ENCODE results near the gene STARD3NL. TPM values are rescaled to one million over a fixed set of nuclear protein-coding genes. Genes with fewer than 3 reads are reported as not detected.

Gene STARD3NL
- total RNA-seq, 2 experiments from 2014 or later, result 16.3 to 21.7 TPM

DNA sequence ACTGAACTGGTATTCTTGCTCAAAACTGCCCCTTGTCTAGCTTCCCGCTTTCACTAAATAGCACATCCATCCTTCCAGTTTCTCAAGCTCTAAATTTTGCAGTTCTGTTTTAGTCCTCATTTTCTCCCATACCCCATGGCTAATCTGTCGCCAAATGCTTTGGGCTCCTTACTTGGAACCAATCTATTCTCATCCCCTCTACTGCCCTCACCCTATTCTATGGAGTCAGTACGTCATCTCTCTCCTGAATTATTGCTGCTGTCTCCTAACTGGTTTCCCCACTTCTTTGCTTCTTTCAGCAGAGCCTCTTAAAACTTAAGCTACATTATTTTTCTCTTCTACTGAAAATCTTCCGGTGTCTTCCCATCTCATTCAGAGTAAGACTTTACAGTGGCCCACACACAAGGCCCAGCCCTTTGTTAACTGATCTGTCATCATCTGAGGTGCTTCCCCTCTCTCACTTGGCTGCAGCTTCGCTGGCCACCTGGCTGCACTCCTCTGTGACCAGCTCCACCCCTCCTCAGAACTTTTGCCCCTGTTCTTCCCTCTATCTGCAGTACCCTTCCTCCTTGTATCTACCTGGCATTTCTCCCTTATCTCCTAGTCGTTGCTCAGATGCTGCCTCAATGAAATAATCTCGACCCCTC, 9.9 kb downstream of the STARD3NL start:
- H3K9me2 ChIP-seq (ENCODE audit: insufficient read depth, low read length), result no peaks in the 10 kb centered on the region
- no peak overlapping the region for H3K4me3 ChIP-seq (ENCODE audit: low read depth, low read length, poor library complexity, severe bottlenecking)
- DNase-seq (ENCODE audit: low spot score), result peak; percentile 5
- CTCF ChIA-PET (ENCODE audit: unreplicated experiment), result no interaction called here
- H4K20me1 ChIP-seq (ENCODE audit: insufficient read depth, low read length), result no peaks in the 10 kb centered on the region
- H3K4me2 ChIP-seq (ENCODE audit: low read length), result no peak overlapping the region
- POLR2A ChIA-PET, result no interaction called here
- H3K9me3 ChIP-seq (ENCODE audit: low read length), result peaks cover 11% of the 10 kb centered on the region; the same call in 1 of the 2 replicates
- no peak overlapping the region for H3K27ac ChIP-seq (ENCODE audit: low read depth, low read length, poor library complexity, severe bottlenecking)
- BruUV-seq (replicated peaks), result no TSS peak
- intact Hi-C loops (cut with micrococcal nuclease; ENCODE audit: unreplicated experiment), result no loop called here
- H3K4me1 ChIP-seq (ENCODE audit: insufficient read depth, low read length, poor library complexity, severe bottlenecking), result peaks cover 5% of the 10 kb centered on the region
- TF ChIP-seq, protein P1, sequence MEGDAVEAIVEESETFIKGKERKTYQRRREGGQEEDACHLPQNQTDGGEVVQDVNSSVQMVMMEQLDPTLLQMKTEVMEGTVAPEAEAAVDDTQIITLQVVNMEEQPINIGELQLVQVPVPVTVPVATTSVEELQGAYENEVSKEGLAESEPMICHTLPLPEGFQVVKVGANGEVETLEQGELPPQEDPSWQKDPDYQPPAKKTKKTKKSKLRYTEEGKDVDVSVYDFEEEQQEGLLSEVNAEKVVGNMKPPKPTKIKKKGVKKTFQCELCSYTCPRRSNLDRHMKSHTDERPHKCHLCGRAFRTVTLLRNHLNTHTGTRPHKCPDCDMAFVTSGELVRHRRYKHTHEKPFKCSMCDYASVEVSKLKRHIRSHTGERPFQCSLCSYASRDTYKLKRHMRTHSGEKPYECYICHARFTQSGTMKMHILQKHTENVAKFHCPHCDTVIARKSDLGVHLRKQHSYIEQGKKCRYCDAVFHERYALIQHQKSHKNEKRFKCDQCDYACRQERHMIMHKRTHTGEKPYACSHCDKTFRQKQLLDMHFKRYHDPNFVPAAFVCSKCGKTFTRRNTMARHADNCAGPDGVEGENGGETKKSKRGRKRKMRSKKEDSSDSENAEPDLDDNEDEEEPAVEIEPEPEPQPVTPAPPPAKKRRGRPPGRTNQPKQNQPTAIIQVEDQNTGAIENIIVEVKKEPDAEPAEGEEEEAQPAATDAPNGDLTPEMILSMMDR (conservative IDR thresholded peaks at IDR 0.05; ENCODE audit: low read length), result no peak
- no peak for TF ChIP-seq EZH2phosphoT487 (IDR thresholded peaks at IDR 0.05; ENCODE audit: borderline replicate concordance, low read depth, low read length)
- H2AFZ ChIP-seq (ENCODE audit: low read length), result no peak overlapping the region
- no peaks in the 10 kb centered on the region for H3K36me3 ChIP-seq (ENCODE audit: insufficient read depth, low read length)
- H3K79me2 ChIP-seq (ENCODE audit: insufficient read depth, low read depth, low read length), result peaks cover 5% of the 10 kb centered on the region; the same call in 1 of the 2 replicates

DNA sequence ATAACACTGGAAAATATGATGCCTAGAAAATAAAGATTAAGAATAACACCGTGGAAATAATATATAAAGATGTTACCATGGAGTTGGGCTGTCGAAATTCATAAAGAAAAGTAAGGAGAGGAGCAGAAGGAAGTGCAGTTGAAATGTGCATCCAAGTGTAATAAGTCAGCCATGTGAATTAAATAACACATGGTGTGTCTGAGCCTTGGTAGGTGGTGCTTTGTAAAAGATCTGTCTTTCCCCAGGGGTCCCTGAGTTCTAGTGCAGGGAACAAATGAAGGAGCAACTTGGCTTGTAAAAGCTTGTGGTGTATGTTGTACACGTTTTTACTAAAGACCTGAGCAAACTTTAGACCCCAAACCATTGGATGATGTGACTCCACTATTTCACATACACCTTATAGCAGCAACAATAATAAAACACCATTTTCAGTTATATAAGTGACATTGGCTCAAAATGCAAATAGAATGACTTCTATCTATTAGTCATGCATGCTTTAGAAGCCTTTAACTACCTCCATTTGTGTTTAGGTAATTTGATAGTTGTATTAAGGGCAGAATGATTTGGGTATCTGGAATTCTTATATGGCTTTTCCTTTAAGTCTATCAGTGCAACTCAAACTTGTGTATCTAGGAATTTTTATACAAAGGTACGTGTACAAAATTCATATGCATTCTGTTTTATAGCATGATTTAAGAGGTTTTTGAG, 11.3 kb downstream of the STARD3NL start:
- no peak for TF ChIP-seq EZH2phosphoT487 (IDR thresholded peaks at IDR 0.05; ENCODE audit: borderline replicate concordance, low read depth, low read length)
- TF ChIP-seq, protein P1 (conservative IDR thresholded peaks at IDR 0.05; ENCODE audit: low read length), result no peak
- no peak for DNase-seq (ENCODE audit: low spot score)
- ChIA-PET POLR2A (no interaction called here), CTCF (ENCODE audit: unreplicated experiment) (no interaction called here)
- Histone ChIP-seq H3K9me2 (ENCODE audit: insufficient read depth, low read length) (no peaks in the 10 kb centered on the region), H3K4me2 (ENCODE audit: low read length) (no peak overlapping the region), H3K4me1 (ENCODE audit: insufficient read depth, low read length, poor library complexity, severe bottlenecking) (peaks cover 5% of the 10 kb centered on the region), H3K27ac (ENCODE audit: low read depth, low read length, poor library complexity, severe bottlenecking) (no peak overlapping the region), H2AFZ (ENCODE audit: low read length) (no peak overlapping the region), H3K9me3 (ENCODE audit: low read length) (peaks cover 11% of the 10 kb centered on the region; the same call in 1 of the 2 replicates), H3K4me3 (ENCODE audit: low read depth, low read length, poor library complexity, severe bottlenecking) (no peak overlapping the region), H4K20me1 (ENCODE audit: insufficient read depth, low read length) (no peaks in the 10 kb centered on the region), H3K79me2 (ENCODE audit: insufficient read depth, low read depth, low read length) (peaks cover 5% of the 10 kb centered on the region; the same call in 1 of the 2 replicates), H3K36me3 (ENCODE audit: insufficient read depth, low read length) (no peaks in the 10 kb centered on the region)
- no TSS peak for BruUV-seq (replicated peaks)
- intact Hi-C loops (cut with micrococcal nuclease; ENCODE audit: unreplicated experiment), result no loop called here

DNA sequence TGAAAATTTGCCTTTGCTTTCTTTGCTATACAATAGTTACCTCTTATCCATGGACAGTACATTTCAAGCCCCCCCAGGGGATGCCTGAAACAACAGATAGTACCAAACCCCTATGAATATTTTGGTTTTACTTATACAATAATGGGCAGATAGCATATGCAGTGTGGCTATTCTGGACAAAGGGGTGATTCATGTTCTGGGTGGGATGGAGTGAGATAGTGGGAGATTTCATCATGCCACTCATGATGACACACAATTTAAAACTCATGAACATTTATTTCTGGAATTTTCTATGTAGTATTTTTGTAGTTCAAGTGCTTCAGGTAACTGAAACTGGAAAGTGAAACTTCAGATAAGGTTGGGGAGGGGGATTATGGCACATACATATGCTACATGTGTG, 12.0 kb downstream of the STARD3NL start:
- no peak overlapping the region for H3K27ac ChIP-seq (ENCODE audit: low read depth, low read length, poor library complexity, severe bottlenecking)

More for the DNA sequence above, 12.0 kb downstream of the STARD3NL start:
- no peaks in the 10 kb centered on the region for H3K9me2 ChIP-seq (ENCODE audit: insufficient read depth, low read length)
- TF ChIP-seq, protein P1 (conservative IDR thresholded peaks at IDR 0.05; ENCODE audit: low read length), result no peak
- no peak for TF ChIP-seq EZH2phosphoT487 (IDR thresholded peaks at IDR 0.05; ENCODE audit: borderline replicate concordance, low read depth, low read length)
- no peak overlapping the region for H2AFZ ChIP-seq (ENCODE audit: low read length)
- POLR2A ChIA-PET, result no interaction called here
- no peak for DNase-seq (ENCODE audit: low spot score)
- no TSS peak for BruUV-seq (replicated peaks)
- H4K20me1 ChIP-seq (ENCODE audit: insufficient read depth, low read length), result no peaks in the 10 kb centered on the region
- peaks cover 11% of the 10 kb centered on the region; the same call in 1 of the 2 replicates for H3K9me3 ChIP-seq (ENCODE audit: low read length)
- H3K36me3 ChIP-seq (ENCODE audit: insufficient read depth, low read length), result no peaks in the 10 kb centered on the region
- H3K4me2 ChIP-seq (ENCODE audit: low read length), result no peak overlapping the region
- CTCF ChIA-PET (ENCODE audit: unreplicated experiment), result no interaction called here
- H3K4me3 ChIP-seq (ENCODE audit: low read depth, low read length, poor library complexity, severe bottlenecking), result no peak overlapping the region
- peaks cover 5% of the 10 kb centered on the region; the same call in 1 of the 2 replicates for H3K79me2 ChIP-seq (ENCODE audit: insufficient read depth, low read depth, low read length)
- H3K4me1 ChIP-seq (ENCODE audit: insufficient read depth, low read length, poor library complexity, severe bottlenecking), result peaks cover 5% of the 10 kb centered on the region
- intact Hi-C loops (cut with micrococcal nuclease; ENCODE audit: unreplicated experiment), result no loop called here
